Neural cell (in vitro differentiated cells): Measurements from ENCODE around the gene GTF2F2. TPM values are rescaled to one million over a fixed set of nuclear protein-coding genes. Genes with fewer than 3 reads are reported as not detected.

ENCODE experiments used
- H2AFZ ChIP-seq: fragments of 200-600, 300-800 bp; sonication (generic), shearing (Covaris generic); 2 replicates; pipeline ENCODE4 v1.6.0; 2014; ENCODE audit warnings: low read depth, mild to moderate bottlenecking, antibody characterized with exemption, low read length, moderate library complexity
- H3F3A ChIP-seq: fragments of 200-600 bp; shearing (Covaris generic); 2 replicates; pipeline ENCODE4 v1.6.1; 2016; ENCODE audit warnings: mild to moderate bottlenecking, moderate library complexity, mixed read lengths, antibody characterized with exemption, low read length; ENCODE audit not compliant: insufficient read depth, poor library complexity, severe bottlenecking
- H3K27ac ChIP-seq: fragments of 200-600, 300-800 bp; sonication (generic), shearing (Covaris generic); 2 replicates; pipeline ENCODE4 v1.5.1; 2014; ENCODE audit warnings: mild to moderate bottlenecking, low read length, moderate library complexity
- H3K27me3 ChIP-seq: fragments of 300-800, 200-600 bp; sonication (generic), shearing (Covaris generic); 2 replicates; pipeline ENCODE4 v1.6.0; 2014; ENCODE audit warnings: mild to moderate bottlenecking, low read depth, low read length, moderate library complexity; ENCODE audit not compliant: insufficient read depth
- H3K36me3 ChIP-seq: fragments of 300-800, 200-600 bp; sonication (generic), shearing (Covaris generic); 2 replicates; pipeline ENCODE4 v1.5.1; 2014; ENCODE audit warnings: mild to moderate bottlenecking, antibody characterized with exemption, low read length, moderate library complexity; ENCODE audit not compliant: insufficient read depth
- H3K4me2 ChIP-seq: fragments of 300-800, 200-600 bp; sonication (generic), shearing (Covaris generic); 2 replicates; pipeline ENCODE4 v1.6.0; 2014; ENCODE audit warnings: mild to moderate bottlenecking, low read length
- H3K4me3 ChIP-seq: fragments of 300-800, 200-600 bp; sonication (generic), shearing (Covaris generic); 2 replicates; pipeline ENCODE4 v1.5.1; 2014; ENCODE audit warnings: mild to moderate bottlenecking, low read length, moderate library complexity
- H3K79me2 ChIP-seq: fragments of 200-600 bp; shearing (Covaris generic); replicated peaks from 2 replicates; pipeline ENCODE4 v1.6.0; 2014; ENCODE audit warnings: mild to moderate bottlenecking, low read length, moderate library complexity; ENCODE audit not compliant: insufficient read depth
- H3K9ac ChIP-seq: fragments of 300-800, 200-600 bp; sonication (generic), shearing (Covaris generic); 2 replicates; pipeline ENCODE4 v1.6.1; 2016; ENCODE audit warnings: mild to moderate bottlenecking, low read length, mixed read lengths
- H3K9me2 ChIP-seq: fragments of 200-600 bp; shearing (Covaris generic); 2 replicates; pipeline ENCODE4 v1.6.1; 2016; ENCODE audit warnings: mild to moderate bottlenecking, low read length, mixed read lengths; ENCODE audit not compliant: insufficient read depth
- H3K9me3 ChIP-seq: fragments of 200-600, 300-800 bp; sonication (generic), shearing (Covaris generic); 2 replicates; pipeline ENCODE4 v1.6.1; 2016; ENCODE audit warnings: mild to moderate bottlenecking, mixed run types, low read length, moderate library complexity, mixed read lengths
- H4K20me1 ChIP-seq: fragments of 200-600 bp; shearing (Covaris generic); 2 replicates; pipeline ENCODE4 v1.6.1; 2016; ENCODE audit warnings: mild to moderate bottlenecking, mixed run types; ENCODE audit not compliant: insufficient read depth
- EP300 ChIP-seq: fragments of 450-650 bp; conservative IDR thresholded peaks from 2 replicates; pipeline ENCODE4 v1.6.1; 2014; ENCODE audit warnings: antibody characterized with exemption, mild to moderate bottlenecking, moderate library complexity; ENCODE audit not compliant: poor library complexity, severe bottlenecking
- EZH2 ChIP-seq: fragments of 200-600, 300-800 bp; shearing (Covaris generic), sonication (generic); IDR thresholded peaks from 2 replicates; pipeline ENCODE4 v1.6.1; 2014; ENCODE audit warnings: antibody characterized with exemption, low read length, borderline replicate concordance, mild to moderate bottlenecking; ENCODE audit not compliant: insufficient read depth, poor library complexity, severe bottlenecking
- MXI1 ChIP-seq: fragments of 450-650 bp; conservative IDR thresholded peaks from 2 replicates; pipeline ENCODE4 v1.6.1; 2014; ENCODE audit warnings: antibody characterized with exemption, mild to moderate bottlenecking; ENCODE audit not compliant: poor library complexity, severe bottlenecking
- POLR2AphosphoS5 ChIP-seq: IDR thresholded peaks from 2 replicates; pipeline ENCODE4 v1.6.1; 2012
- RAD21 ChIP-seq: fragments of 450-650 bp; conservative IDR thresholded peaks from 2 replicates; pipeline ENCODE4 v1.6.1; 2014; ENCODE audit warnings: antibody characterized with exemption, mild to moderate bottlenecking, moderate library complexity
- REST ChIP-seq: IDR thresholded peaks from 2 replicates; pipeline ENCODE4 v1.6.1; 2012; ENCODE audit warnings: borderline replicate concordance
- SMC3 ChIP-seq: fragments of 450-650 bp; conservative IDR thresholded peaks from 2 replicates; pipeline ENCODE4 v1.6.1; 2014; ENCODE audit warnings: antibody characterized with exemption, mild to moderate bottlenecking, moderate library complexity; ENCODE audit not compliant: poor library complexity
- TAF1 ChIP-seq: IDR thresholded peaks from 2 replicates; pipeline ENCODE4 v1.6.1; 2012; ENCODE audit warnings: low read depth
- polyA plus RNA-seq: library from polyadenylated mRNA; depleted of rRNA; stranded (reverse); fragments of >200 nt; gene quantifications from 2 replicates; pipeline ENCODE4 v1.2.3, GENCODE V29; 2014
- TF ChIP-seq, protein P1 (sequence below): fragments of 450-650 bp; IDR thresholded peaks from 2 replicates; pipeline ENCODE4 v1.5.1; 2014; ENCODE audit warnings: antibody characterized with exemption, mild to moderate bottlenecking, moderate library complexity; ENCODE audit not compliant: poor library complexity, severe bottlenecking

Gene GTF2F2
- polyA plus RNA-seq, 1 donor from 2014 or later, result 29.6 TPM

- no peaks in the 10 kb centered on the region for H3K27me3 ChIP-seq
- H3K27ac ChIP-seq, result no peak overlapping the region
- no peaks in the 10 kb centered on the region for H4K20me1 ChIP-seq
- H3K4me2 ChIP-seq, result no peak overlapping the region
- no peak for TF ChIP-seq EP300
- TF ChIP-seq SMC3, result no peak
- TF ChIP-seq, protein P1, sequence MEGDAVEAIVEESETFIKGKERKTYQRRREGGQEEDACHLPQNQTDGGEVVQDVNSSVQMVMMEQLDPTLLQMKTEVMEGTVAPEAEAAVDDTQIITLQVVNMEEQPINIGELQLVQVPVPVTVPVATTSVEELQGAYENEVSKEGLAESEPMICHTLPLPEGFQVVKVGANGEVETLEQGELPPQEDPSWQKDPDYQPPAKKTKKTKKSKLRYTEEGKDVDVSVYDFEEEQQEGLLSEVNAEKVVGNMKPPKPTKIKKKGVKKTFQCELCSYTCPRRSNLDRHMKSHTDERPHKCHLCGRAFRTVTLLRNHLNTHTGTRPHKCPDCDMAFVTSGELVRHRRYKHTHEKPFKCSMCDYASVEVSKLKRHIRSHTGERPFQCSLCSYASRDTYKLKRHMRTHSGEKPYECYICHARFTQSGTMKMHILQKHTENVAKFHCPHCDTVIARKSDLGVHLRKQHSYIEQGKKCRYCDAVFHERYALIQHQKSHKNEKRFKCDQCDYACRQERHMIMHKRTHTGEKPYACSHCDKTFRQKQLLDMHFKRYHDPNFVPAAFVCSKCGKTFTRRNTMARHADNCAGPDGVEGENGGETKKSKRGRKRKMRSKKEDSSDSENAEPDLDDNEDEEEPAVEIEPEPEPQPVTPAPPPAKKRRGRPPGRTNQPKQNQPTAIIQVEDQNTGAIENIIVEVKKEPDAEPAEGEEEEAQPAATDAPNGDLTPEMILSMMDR, result no peak
- no peak for TF ChIP-seq MXI1
- TF ChIP-seq EZH2, result no peak
- TF ChIP-seq POLR2AphosphoS5, result no peak
- no peak for TF ChIP-seq REST
- no peak for TF ChIP-seq RAD21
- TF ChIP-seq TAF1, result no peak
- no peak overlapping the region for H3K4me3 ChIP-seq
- no peaks in the 10 kb centered on the region for H3K9me3 ChIP-seq
- H3F3A ChIP-seq, result no peaks in the 10 kb centered on the region
- no peak overlapping the region for H3K9ac ChIP-seq
- no peaks in the 10 kb centered on the region for H3K79me2 ChIP-seq
- H2AFZ ChIP-seq, result no peak overlapping the region
- H3K36me3 ChIP-seq, result no peaks in the 10 kb centered on the region
- no peaks in the 10 kb centered on the region for H3K9me2 ChIP-seq
Measured at GRCh38 chr13:45302507-45302906, 182.2 kb downstream of the GTF2F2 start.

DNA sequence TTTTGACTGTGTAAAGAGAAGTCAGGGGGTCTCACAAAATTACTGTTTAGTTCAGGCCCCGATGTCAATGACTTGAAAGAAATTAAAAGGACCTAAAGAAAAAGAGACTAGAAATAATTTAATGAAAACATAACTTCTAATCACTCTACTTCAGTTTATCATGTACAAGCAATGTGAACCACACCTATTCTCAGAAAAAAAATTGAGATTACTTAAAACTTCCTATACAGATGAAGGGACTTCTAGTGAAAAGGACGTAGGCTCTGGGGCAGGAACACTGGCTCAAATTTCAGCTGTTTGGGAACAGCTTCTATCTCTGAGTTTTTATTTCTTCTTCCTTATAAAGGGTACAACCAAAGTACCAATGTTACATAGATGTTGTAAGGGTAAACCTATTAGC lies 182.7 kb downstream of the GTF2F2 start:
- no peak overlapping the region for H3K27ac ChIP-seq
- H3K4me3 ChIP-seq, result no peak overlapping the region
- no peaks in the 10 kb centered on the region for H3K9me3 ChIP-seq
- no peaks in the 10 kb centered on the region for H3K9me2 ChIP-seq
- H3K9ac ChIP-seq, result no peak overlapping the region
- no peak overlapping the region for H3K4me2 ChIP-seq
- no peaks in the 10 kb centered on the region for H3K27me3 ChIP-seq
- no peak overlapping the region for H2AFZ ChIP-seq
- no peaks in the 10 kb centered on the region for H3K79me2 ChIP-seq
- TF ChIP-seq EZH2 (no peak), RAD21 (no peak), POLR2AphosphoS5 (no peak), TAF1 (no peak), SMC3 (no peak), MXI1 (no peak), REST (no peak), EP300 (no peak)
- TF ChIP-seq, protein P1, result no peak
- no peaks in the 10 kb centered on the region for H4K20me1 ChIP-seq
- no peaks in the 10 kb centered on the region for H3F3A ChIP-seq
- H3K36me3 ChIP-seq, result no peaks in the 10 kb centered on the region
